ENCODE measurements around the gene CCNE1.

DNA sequence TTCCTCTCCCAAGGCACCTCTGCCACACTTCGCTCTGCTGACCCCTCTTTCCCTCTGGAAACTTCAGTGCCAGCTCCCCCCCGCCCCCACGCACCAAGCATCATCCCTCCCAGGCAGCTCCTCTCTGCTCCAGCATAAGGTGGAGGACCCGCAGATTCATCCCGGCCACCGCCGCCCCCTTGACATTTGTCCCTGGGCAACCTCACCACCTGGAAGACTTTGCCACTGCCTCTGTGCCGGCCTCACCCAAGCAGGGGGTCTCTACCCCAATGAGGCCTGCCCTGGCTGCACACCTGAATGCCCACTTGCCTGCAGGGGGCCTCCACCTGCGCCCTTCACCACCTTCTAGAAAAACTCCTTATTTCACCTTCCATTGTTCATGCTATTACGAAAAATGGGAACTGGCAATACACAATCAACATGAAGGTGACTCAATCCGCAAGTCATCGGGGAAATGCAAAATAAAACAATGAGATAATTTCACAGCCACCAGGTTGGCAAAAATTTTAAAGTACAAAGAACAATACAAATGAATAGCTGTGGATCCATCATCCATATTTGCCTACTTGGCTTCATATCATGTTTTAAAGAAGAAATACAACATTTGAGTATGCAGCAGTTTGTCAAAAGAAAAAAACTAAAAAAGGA lies 21.9 kb downstream of the CCNE1 start:
- TF ChIP-seq CREB1 (CRISPR knock-in tag; IDR thresholded peaks at IDR 0.05) (no peak), CTCF (IDR thresholded peaks at IDR 0.05) (no peak)
- TF ChIP-seq, protein P1, sequence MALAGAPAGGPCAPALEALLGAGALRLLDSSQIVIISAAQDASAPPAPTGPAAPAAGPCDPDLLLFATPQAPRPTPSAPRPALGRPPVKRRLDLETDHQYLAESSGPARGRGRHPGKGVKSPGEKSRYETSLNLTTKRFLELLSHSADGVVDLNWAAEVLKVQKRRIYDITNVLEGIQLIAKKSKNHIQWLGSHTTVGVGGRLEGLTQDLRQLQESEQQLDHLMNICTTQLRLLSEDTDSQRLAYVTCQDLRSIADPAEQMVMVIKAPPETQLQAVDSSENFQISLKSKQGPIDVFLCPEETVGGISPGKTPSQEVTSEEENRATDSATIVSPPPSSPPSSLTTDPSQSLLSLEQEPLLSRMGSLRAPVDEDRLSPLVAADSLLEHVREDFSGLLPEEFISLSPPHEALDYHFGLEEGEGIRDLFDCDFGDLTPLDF (CRISPR knock-in tag; IDR thresholded peaks at IDR 0.05): no peak
- TF ChIP-seq, protein P2, sequence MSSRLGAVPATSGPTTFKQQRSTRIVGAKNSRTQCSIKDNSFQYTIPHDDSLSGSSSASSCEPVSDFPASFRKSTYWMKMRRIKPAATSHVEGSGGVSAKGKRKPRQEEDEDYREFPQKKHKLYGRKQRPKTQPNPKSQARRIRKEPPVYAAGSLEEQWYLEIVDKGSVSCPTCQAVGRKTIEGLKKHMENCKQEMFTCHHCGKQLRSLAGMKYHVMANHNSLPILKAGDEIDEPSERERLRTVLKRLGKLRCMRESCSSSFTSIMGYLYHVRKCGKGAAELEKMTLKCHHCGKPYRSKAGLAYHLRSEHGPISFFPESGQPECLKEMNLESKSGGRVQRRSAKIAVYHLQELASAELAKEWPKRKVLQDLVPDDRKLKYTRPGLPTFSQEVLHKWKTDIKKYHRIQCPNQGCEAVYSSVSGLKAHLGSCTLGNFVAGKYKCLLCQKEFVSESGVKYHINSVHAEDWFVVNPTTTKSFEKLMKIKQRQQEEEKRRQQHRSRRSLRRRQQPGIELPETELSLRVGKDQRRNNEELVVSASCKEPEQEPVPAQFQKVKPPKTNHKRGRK (CRISPR knock-in tag; IDR thresholded peaks at IDR 0.05; ENCODE audit: borderline replicate concordance): no peak
